ENCODE measurements around the gene CFHR4.
"Not testable (repeated sequence)": the region's sequence is repeated elsewhere in the genome, so short reads cannot be mapped to it uniquely, and the experiment has no call there.

Gene CFHR4

GRCh38 chr1:196941474-196941873, 53.6 kb downstream of the CFHR4 start:
- not testable (repeated sequence) for DNase-seq

- not testable (repeated sequence) for DNase-seq
These were observed 55.7 kb downstream of the CFHR4 start, which contains the start of gene CFHR2 for GRCh38 chr1:196943568-196943967. Gene CFHR2 (plus strand): TSS chr1:196943738. CDS start chr1:196943881, 143 bp downstream.

- no peak for DNase-seq
These were observed 64.0 kb downstream of the CFHR4 start for GRCh38 chr1:196951711-196952394.

- DNase-seq, result no peak
These were observed 66.9 kb downstream of the CFHR4 start for GRCh38 chr1:196954778-196955177.

- DNase-seq, result no peak
These were observed 68.1 kb downstream of the CFHR4 start for GRCh38 chr1:196955926-196956325.

- DNase-seq, result no peak
These were observed 73.0 kb downstream of the CFHR4 start for GRCh38 chr1:196960854-196961253.
